IPS DF 6.9 (cell line): ENCODE results near the gene EIF5AL1.

Experiments
- DNase-seq: peaks from one replicate; pipeline ENCODE4 v3.0.0-alpha.2; 2013; ENCODE audit warnings: low read depth, low spot score
- H3K27ac ChIP-seq: one replicate; pipeline ENCODE4 v1.5.1; 2013; ENCODE audit warnings: low read length, control low read depth
- H3K27me3 ChIP-seq: 2 replicates; pipeline ENCODE4 v1.6.1; 2013; ENCODE audit warnings: mild to moderate bottlenecking, low read length; ENCODE audit not compliant: control insufficient read depth, insufficient read depth
- H3K36me3 ChIP-seq: 2 replicates; pipeline ENCODE4 v1.6.1; 2013; ENCODE audit warnings: low read length; ENCODE audit not compliant: control insufficient read depth, insufficient read depth
- H3K4me1 ChIP-seq: 2 replicates; pipeline ENCODE4 v1.6.1; 2013; ENCODE audit warnings: low read length; ENCODE audit not compliant: control insufficient read depth, insufficient read depth
- H3K4me3 ChIP-seq: 2 replicates; pipeline ENCODE4 v1.5.1; 2013; ENCODE audit warnings: mild to moderate bottlenecking, low read length
- H3K9me3 ChIP-seq: 2 replicates; pipeline ENCODE4 v1.6.1; 2013; ENCODE audit warnings: low read length, inconsistent platforms; ENCODE audit not compliant: control insufficient read depth, insufficient read depth
- WGBS: extraction: QIAGEN DNeasy Blood & Tissue Kit; methylation state at CpG from one replicate; pipeline ENCODE4 v1.1.7; 2013; ENCODE audit warnings: mixed read lengths, missing lambda C conversion rate; ENCODE audit not compliant: insufficient read length, insufficient coverage; 5-methylcytosine and 5-hydroxymethylcytosine counted together

The EIF5AL1 gene

DNA sequence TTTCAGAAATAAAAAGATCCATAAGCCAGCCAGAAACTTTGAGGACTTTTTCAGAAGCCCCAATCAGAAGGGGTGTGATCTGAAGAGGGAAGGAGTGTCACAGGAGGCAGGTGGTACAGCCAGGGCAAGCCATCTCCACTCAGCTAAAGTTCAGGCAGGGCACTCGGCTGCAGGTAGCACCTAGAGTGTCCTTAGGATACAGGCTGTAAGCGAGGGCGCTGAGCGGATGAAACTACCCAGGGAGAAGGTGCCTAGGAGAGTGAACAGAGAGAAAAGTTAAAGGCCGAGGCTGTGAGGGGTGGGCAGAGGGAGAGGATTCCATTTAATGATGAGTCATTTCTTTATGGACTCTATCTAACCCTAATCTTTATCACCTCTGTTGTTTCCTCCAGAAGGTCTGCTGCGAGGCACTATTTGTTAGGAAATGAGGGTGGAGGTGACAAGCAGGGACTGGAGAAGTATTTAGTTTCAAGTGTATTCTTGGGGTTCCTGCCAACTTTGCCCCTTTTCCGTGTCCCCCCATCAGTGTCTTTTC lies 37.1 kb upstream of the EIF5AL1 start:
- DNase-seq: no peak
- no peaks in the 10 kb centered on the region for H3K36me3 ChIP-seq
- no CpG with 5 or more reads among the region's 7 CpGs for WGBS
- H3K4me3 ChIP-seq: no peak overlapping the region
- H3K27me3 ChIP-seq: no peaks in the 10 kb centered on the region
- H3K4me1 ChIP-seq: no peaks in the 10 kb centered on the region
- H3K9me3 ChIP-seq: no peaks in the 10 kb centered on the region
- no peak overlapping the region for H3K27ac ChIP-seq

DNA sequence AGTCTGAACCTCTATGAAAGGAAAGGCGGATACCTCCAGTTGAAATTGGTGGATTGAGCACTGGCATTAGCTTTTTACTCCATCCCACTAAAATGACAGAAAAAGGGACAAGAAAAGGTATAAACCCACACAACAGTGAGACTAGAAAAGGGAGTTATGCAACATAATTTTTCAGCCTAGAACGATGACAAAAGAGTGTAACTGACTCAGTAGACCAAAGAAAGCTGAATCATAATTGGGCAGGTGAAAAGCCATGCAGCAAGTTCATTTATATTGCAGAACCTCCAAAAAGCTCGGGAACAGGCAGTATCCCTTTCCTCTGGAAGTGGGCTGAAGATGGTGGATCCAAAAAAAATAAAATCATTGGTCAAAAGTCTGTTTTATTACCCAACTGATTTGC lies 36.5 kb upstream of the EIF5AL1 start:
- Histone ChIP-seq H3K36me3 (no peaks in the 10 kb centered on the region), H3K9me3 (no peaks in the 10 kb centered on the region), H3K4me1 (no peaks in the 10 kb centered on the region), H3K4me3 (no peak overlapping the region), H3K27me3 (no peaks in the 10 kb centered on the region), H3K27ac (no peak overlapping the region)
- no peak for DNase-seq
- WGBS: no CpG with 5 or more reads among the region's 3 CpGs

DNA sequence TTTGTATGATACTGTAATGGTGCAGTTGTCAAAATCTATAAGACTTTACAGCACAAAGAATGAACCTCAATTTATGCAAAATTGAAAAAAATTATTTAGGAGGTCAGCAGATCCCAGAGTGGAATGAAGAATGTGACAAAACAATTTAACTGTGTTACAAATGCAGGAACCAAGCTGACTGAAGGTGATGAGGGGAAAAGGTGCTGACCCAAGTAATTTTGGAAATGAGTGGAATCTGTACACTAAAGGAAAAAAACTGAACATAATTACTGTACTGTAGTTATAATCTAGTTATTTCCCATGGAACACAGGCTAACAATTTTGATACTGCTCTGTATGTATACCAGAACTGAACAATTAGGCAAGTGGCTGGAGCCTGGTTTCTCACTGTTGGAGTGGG lies 35.7 kb upstream of the EIF5AL1 start:
- no peaks in the 10 kb centered on the region for H3K36me3 ChIP-seq
- no peak for DNase-seq
- no peaks in the 10 kb centered on the region for H3K27me3 ChIP-seq
- H3K9me3 ChIP-seq: no peaks in the 10 kb centered on the region
- H3K4me1 ChIP-seq: no peaks in the 10 kb centered on the region
- H3K27ac ChIP-seq: no peak overlapping the region
- no peak overlapping the region for H3K4me3 ChIP-seq

DNA sequence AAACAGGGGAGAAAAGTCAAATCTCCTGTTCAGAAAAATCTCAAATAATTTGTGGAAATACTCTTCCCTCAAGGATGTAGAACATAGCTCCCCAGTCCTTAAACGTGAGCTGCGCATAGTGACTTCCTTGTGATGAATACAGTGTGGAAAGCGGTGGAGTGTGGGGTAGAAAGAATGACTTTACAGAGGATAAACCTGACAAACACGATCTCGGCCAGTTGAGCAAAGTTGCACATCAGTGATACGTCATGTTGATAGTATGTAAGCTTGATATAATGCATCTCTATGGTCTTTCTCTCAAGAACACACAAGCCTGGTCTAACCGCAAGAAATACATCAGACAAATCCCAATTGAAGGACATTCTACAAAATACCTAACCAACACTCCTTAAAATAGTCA lies 34.9 kb upstream of the EIF5AL1 start:
- H3K27ac ChIP-seq: no peak overlapping the region
- WGBS: no CpG with 5 or more reads among the region's 7 CpGs
- H3K36me3 ChIP-seq: no peaks in the 10 kb centered on the region
- H3K4me3 ChIP-seq: no peak overlapping the region
- no peaks in the 10 kb centered on the region for H3K9me3 ChIP-seq
- H3K4me1 ChIP-seq: no peaks in the 10 kb centered on the region
- no peak for DNase-seq
- H3K27me3 ChIP-seq: no peaks in the 10 kb centered on the region

DNA sequence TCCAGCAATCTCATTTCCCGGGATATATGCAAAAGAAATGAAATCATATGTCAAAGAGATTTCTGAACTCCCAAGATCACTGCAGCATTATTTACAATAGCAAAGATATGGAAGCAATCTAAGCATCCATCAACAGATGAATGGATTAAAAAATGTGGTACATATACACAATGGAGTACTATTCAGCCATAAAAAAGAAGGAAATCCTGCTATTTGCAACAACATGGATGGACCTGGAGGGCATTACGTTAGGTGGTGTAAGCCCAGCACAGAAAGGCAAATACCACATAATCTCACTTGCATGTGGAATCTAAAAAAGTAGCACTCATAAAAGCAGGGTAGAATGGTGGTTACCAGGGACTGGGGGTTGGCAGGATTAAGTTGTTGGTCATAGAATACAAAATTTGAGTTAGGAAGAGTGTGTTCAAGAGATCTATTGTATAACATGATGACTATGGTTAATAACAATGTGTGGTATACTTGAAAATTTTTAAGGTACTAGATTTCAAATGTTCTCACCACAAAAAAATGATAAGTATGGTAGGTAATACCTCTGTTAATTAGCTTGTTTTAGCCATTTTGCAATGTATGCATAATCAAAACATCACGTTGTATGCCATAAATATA lies 32.9 kb upstream of the EIF5AL1 start:
- Histone ChIP-seq H3K36me3 (no peaks in the 10 kb centered on the region), H3K4me3 (no peak overlapping the region)

DNA sequence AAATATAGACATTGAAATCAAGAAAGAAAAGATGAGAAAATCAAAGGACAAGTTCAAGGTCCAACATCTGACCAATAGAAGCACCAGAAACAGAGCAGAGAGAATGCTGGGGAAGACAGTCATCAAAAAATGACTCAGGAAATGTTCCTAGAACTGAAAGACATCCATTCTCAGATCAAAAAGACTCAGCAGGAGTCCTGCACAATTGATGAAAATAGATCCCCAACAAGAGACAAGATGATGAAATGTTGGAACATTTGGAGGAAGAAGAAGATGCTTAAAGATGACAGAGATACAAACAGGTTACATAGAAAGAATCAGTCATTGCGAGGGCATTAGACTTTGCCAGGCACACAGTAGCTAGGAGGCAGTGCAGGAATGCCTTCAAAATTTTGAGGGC lies 30.0 kb upstream of the EIF5AL1 start:
- H3K27ac ChIP-seq: no peak overlapping the region
- H3K9me3 ChIP-seq: no peaks in the 10 kb centered on the region
- no peaks in the 10 kb centered on the region for H3K27me3 ChIP-seq
- no peaks in the 10 kb centered on the region for H3K4me1 ChIP-seq
- no CpG with 5 or more reads among the region's 1 CpG for WGBS
- no peak for DNase-seq
- H3K36me3 ChIP-seq: no peaks in the 10 kb centered on the region
- no peak overlapping the region for H3K4me3 ChIP-seq

More for the DNA sequence above, 32.9 kb upstream of the EIF5AL1 start:
- Histone ChIP-seq H3K9me3 (no peaks in the 10 kb centered on the region), H3K4me1 (no peaks in the 10 kb centered on the region), H3K27me3 (no peaks in the 10 kb centered on the region), H3K27ac (no peak overlapping the region)
- DNase-seq: no peak
- WGBS: no CpG with 5 or more reads among the region's 3 CpGs

DNA sequence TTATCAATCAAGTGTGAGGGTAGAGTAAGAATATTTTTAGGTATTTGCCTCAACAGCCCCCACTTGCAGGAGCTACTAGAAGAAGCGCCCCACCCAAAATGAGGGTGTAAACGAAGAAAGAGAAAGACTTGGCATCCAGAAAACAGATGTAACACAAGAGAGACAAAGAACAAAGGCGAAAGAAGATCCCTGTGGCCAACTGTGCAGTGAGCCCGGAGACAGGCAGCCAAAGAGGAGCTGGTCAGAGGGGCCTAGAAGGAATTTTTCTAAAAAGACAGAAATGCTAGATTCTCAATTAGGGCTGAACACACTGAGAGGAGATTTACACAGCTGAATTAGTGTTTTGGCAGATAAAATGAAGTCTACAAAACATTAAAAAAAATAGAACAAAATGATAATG lies 29.6 kb upstream of the EIF5AL1 start:
- H3K4me1 ChIP-seq: no peaks in the 10 kb centered on the region
- DNase-seq: no peak
- H3K27ac ChIP-seq: no peak overlapping the region
- WGBS: no CpG with 5 or more reads among the region's 4 CpGs
- no peaks in the 10 kb centered on the region for H3K27me3 ChIP-seq
- no peaks in the 10 kb centered on the region for H3K36me3 ChIP-seq
- no peaks in the 10 kb centered on the region for H3K9me3 ChIP-seq
- H3K4me3 ChIP-seq: no peak overlapping the region

- no peaks in the 10 kb centered on the region for H3K27me3 ChIP-seq
- WGBS: no CpG with 5 or more reads among the region's 3 CpGs
- H3K27ac ChIP-seq: no peak overlapping the region
- H3K4me1 ChIP-seq: no peaks in the 10 kb centered on the region
- no peaks in the 10 kb centered on the region for H3K9me3 ChIP-seq
- DNase-seq: no peak
- H3K36me3 ChIP-seq: no peaks in the 10 kb centered on the region
- no peak overlapping the region for H3K4me3 ChIP-seq
These were observed 29.0 kb upstream of the EIF5AL1 start for GRCh38 chr10:79483299-79483698.

GRCh38 chr10:79483948-79484347 lies 28.4 kb upstream of the EIF5AL1 start:
- Histone ChIP-seq H3K36me3 (no peaks in the 10 kb centered on the region), H3K9me3 (no peaks in the 10 kb centered on the region), H3K4me1 (no peaks in the 10 kb centered on the region), H3K27ac (no peak overlapping the region), H3K27me3 (no peaks in the 10 kb centered on the region), H3K4me3 (no peak overlapping the region)
- no peak for DNase-seq
- WGBS: no CpG with 5 or more reads among the region's 2 CpGs

DNA sequence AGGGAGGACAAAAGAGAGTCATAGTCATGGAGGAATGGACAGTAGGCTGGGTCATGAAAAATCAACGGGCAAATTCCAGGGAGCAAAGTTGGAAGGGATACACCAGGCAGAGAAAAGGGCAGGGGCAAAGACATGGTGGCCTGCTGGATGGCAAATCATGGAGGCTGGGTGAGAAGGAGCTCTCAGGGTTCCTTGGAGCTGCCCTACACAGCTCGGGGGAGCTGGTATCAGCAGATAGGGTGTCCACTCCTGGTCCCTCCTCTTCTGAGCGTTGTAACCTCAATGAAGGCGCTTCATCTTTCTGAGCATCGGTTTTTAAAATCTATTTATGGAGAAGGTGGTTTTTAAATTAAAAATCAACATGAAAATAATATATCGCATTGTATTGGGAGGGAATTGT lies 27.9 kb upstream of the EIF5AL1 start:
- Histone ChIP-seq H3K36me3 (no peaks in the 10 kb centered on the region), H3K4me1 (no peaks in the 10 kb centered on the region), H3K4me3 (no peak overlapping the region), H3K27ac (no peak overlapping the region), H3K9me3 (no peaks in the 10 kb centered on the region), H3K27me3 (no peaks in the 10 kb centered on the region)
- no peak for DNase-seq
- WGBS: 100% methylated on average over 1 of the region's 6 CpGs
